Measurements from ENCODE around the gene COBL.
"Not testable (repeated sequence)": the region's sequence is repeated elsewhere in the genome, so short reads cannot be mapped to it uniquely, and the experiment has no call there.

Gene COBL

DNA sequence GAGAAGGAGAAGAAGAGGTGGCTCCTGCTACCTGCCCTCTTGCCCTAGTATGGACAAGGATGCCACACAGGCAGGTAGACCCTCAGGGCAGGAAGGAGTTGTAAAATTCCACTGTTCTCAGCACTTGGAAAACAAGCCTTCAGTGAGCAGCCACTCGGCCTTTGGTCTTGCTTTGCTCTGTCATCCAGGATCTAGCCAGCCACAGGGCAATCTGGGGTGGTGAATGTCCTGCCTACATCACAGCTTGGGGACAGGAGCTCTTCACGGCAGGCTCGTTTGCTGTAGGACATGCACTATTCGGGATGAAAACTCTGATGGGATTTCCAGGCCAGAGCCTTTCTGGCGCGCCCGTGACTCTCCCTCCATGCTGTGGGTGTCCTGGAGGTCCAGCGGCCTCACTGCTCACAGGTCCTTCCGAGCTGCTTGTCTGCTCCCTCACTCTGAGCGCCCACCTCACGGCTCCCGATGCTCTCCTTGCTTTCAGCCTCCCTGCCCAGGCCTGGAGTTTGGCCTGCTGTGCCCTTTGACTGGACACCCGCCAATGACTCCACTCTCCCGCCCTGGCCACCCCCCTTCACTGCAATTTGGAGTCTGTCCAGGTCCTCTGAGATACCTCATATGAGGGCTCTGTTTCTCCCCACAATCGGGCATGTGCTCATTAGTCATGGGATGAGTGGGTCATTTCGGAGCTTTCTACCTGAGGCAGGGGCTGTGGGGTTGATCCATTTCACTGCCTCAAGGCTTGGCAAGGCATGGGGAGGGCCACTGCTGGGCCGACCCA lies 306.7 kb downstream of the COBL start:
- H3K4me3 ChIP-seq (ENCODE audit: low read length in 2 of 2), result no peak overlapping the region
- H3K4me1 ChIP-seq (ENCODE audit: control insufficient read depth, insufficient read depth, low read length), result peaks cover 11% of the 10 kb centered on the region
- H3K9ac ChIP-seq (ENCODE audit: low read length in 2 of 2), result no peak overlapping the region
- no peaks in the 10 kb centered on the region for H3K9me3 ChIP-seq (ENCODE audit: control insufficient read depth in 2 of 2, low read length in 2 of 2)
- H3K36me3 ChIP-seq (ENCODE audit: control insufficient read depth in 2 of 2, insufficient read depth in 2 of 2, low read length in 2 of 2), result no peaks in the 10 kb centered on the region
- no peaks in the 10 kb centered on the region for H3K27me3 ChIP-seq (ENCODE audit: control insufficient read depth in 1 of 2, insufficient read depth in 2 of 2, low read length in 2 of 2)
- H3K27ac ChIP-seq (ENCODE audit: low read length), result no peak overlapping the region

GRCh38 chr7:51007551-51008505 lies 308.8 kb downstream of the COBL start:
- Histone ChIP-seq H3K9ac (ENCODE audit: low read length in 2 of 2) (no peak overlapping the region), H3K9me3 (ENCODE audit: control insufficient read depth in 2 of 2, low read length in 2 of 2) (no peaks in the 10 kb centered on the region), H3K27me3 (ENCODE audit: control insufficient read depth in 1 of 2, insufficient read depth in 2 of 2, low read length in 2 of 2) (no peaks in the 10 kb centered on the region), H3K4me3 (ENCODE audit: low read length in 2 of 2) (no peak overlapping the region), H3K27ac (ENCODE audit: low read length) (no peak overlapping the region), H3K4me1 (ENCODE audit: control insufficient read depth, insufficient read depth, low read length) (peaks cover 11% of the 10 kb centered on the region), H3K36me3 (ENCODE audit: control insufficient read depth in 2 of 2, insufficient read depth in 2 of 2, low read length in 2 of 2) (no peaks in the 10 kb centered on the region)

- H3K4me1 ChIP-seq (ENCODE audit: control insufficient read depth, insufficient read depth, low read length), result peaks cover 11% of the 10 kb centered on the region
- no peak overlapping the region for H3K4me3 ChIP-seq (ENCODE audit: low read length in 2 of 2)
- H3K27me3 ChIP-seq (ENCODE audit: control insufficient read depth in 1 of 2, insufficient read depth in 2 of 2, low read length in 2 of 2), result no peaks in the 10 kb centered on the region
- H3K27ac ChIP-seq (ENCODE audit: low read length), result no peak overlapping the region
- H3K9me3 ChIP-seq (ENCODE audit: control insufficient read depth in 2 of 2, low read length in 2 of 2), result no peaks in the 10 kb centered on the region
- H3K36me3 ChIP-seq (ENCODE audit: control insufficient read depth in 2 of 2, insufficient read depth in 2 of 2, low read length in 2 of 2), result no peaks in the 10 kb centered on the region
- H3K9ac ChIP-seq (ENCODE audit: low read length in 2 of 2), result no peak overlapping the region
Observed at GRCh38 chr7:51006483-51007235, 309.9 kb downstream of the COBL start.

GRCh38 chr7:51005074-51005473 lies 311.5 kb downstream of the COBL start:
- peaks cover 4% of the 10 kb centered on the region for H3K4me1 ChIP-seq (ENCODE audit: control insufficient read depth, insufficient read depth, low read length)
- no peaks in the 10 kb centered on the region for H3K27me3 ChIP-seq (ENCODE audit: control insufficient read depth in 1 of 2, insufficient read depth in 2 of 2, low read length in 2 of 2)
- no peaks in the 10 kb centered on the region for H3K9me3 ChIP-seq (ENCODE audit: control insufficient read depth in 2 of 2, low read length in 2 of 2)
- H3K4me3 ChIP-seq (ENCODE audit: low read length in 2 of 2), result no peak overlapping the region
- H3K36me3 ChIP-seq (ENCODE audit: control insufficient read depth in 2 of 2, insufficient read depth in 2 of 2, low read length in 2 of 2), result no peaks in the 10 kb centered on the region
- no peak overlapping the region for H3K27ac ChIP-seq (ENCODE audit: low read length)
- H3K9ac ChIP-seq (ENCODE audit: low read length in 2 of 2), result no peak overlapping the region

- Histone ChIP-seq H3K4me1 (ENCODE audit: control insufficient read depth, insufficient read depth, low read length) (no peaks in the 10 kb centered on the region), H3K4me3 (ENCODE audit: low read length in 2 of 2) (no peak overlapping the region), H3K27ac (ENCODE audit: low read length) (no peak overlapping the region), H3K9ac (ENCODE audit: low read length in 2 of 2) (no peak overlapping the region), H3K27me3 (ENCODE audit: control insufficient read depth in 1 of 2, insufficient read depth in 2 of 2, low read length in 2 of 2) (no peaks in the 10 kb centered on the region), H3K36me3 (ENCODE audit: control insufficient read depth in 2 of 2, insufficient read depth in 2 of 2, low read length in 2 of 2) (no peaks in the 10 kb centered on the region), H3K9me3 (ENCODE audit: control insufficient read depth in 2 of 2, low read length in 2 of 2) (no peaks in the 10 kb centered on the region)
Observed at GRCh38 chr7:51000956-51001355, 315.7 kb downstream of the COBL start.

- H3K4me3 ChIP-seq (ENCODE audit: low read length in 2 of 2), result no peak overlapping the region
- no peaks in the 10 kb centered on the region for H3K27me3 ChIP-seq (ENCODE audit: control insufficient read depth in 1 of 2, insufficient read depth in 2 of 2, low read length in 2 of 2)
- no peak overlapping the region for H3K9ac ChIP-seq (ENCODE audit: low read length in 2 of 2)
- no peak overlapping the region for H3K27ac ChIP-seq (ENCODE audit: low read length)
- H3K36me3 ChIP-seq (ENCODE audit: control insufficient read depth in 2 of 2, insufficient read depth in 2 of 2, low read length in 2 of 2), result no peaks in the 10 kb centered on the region
- no peaks in the 10 kb centered on the region for H3K9me3 ChIP-seq (ENCODE audit: control insufficient read depth in 2 of 2, low read length in 2 of 2)
- no peaks in the 10 kb centered on the region for H3K4me1 ChIP-seq (ENCODE audit: control insufficient read depth, insufficient read depth, low read length)
Observed at GRCh38 chr7:50994753-50995319, 321.8 kb downstream of the COBL start.

DNA sequence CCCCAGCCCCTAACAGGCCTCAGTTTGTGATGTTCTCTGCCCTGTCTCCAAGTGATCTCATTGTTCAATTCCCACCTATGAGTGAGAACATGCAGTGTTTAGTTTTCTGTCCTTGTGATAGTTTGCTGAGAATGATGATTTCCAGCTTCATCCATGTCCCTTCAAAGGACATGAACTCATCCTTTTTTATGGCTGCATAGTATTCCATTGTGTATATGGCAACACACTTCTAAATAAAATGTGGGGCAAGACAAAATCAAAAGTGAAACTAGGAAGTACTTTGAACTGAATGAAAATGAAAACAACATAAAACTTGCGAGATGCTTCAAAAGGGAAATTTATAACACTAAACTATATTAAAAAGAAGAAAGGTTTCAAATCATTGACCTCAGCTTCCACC lies 326.4 kb downstream of the COBL start:
- not testable (repeated sequence) for H3K27me3 ChIP-seq (ENCODE audit: control insufficient read depth in 1 of 2, insufficient read depth in 2 of 2, low read length in 2 of 2); H3K9ac ChIP-seq (ENCODE audit: low read length in 2 of 2); H3K4me1 ChIP-seq (ENCODE audit: control insufficient read depth, insufficient read depth, low read length); H3K36me3 ChIP-seq (ENCODE audit: control insufficient read depth in 2 of 2, insufficient read depth in 2 of 2, low read length in 2 of 2); H3K4me3 ChIP-seq (ENCODE audit: low read length in 2 of 2); H3K27ac ChIP-seq (ENCODE audit: low read length); H3K9me3 ChIP-seq (ENCODE audit: control insufficient read depth in 2 of 2, low read length in 2 of 2)

DNA sequence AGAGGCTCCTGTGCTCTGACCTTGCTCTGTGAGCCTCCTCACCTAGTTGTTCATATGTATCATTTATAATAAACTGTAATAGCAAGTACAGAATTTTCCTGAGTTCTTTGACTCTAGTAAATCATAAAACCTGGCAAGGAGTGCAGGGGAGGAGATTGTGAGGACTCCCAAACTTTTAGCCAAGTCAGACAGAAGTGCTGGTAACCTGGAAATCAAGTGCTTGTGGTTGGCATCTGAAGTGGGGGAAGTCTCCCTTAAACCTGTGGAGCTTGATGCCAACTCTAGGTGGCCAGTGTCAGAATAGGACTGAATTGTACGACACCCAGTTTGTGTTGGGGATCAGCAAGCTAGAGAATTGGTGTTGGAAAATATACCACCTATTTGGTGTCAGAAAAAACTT lies 327.6 kb downstream of the COBL start:
- Histone ChIP-seq H3K27ac (ENCODE audit: low read length) (no peak overlapping the region), H3K4me1 (ENCODE audit: control insufficient read depth, insufficient read depth, low read length) (no peaks in the 10 kb centered on the region), H3K27me3 (ENCODE audit: control insufficient read depth in 1 of 2, insufficient read depth in 2 of 2, low read length in 2 of 2) (peaks cover 0 to 2% of the 10 kb centered on the region in 2 donors), H3K9me3 (ENCODE audit: control insufficient read depth in 2 of 2, low read length in 2 of 2) (peaks cover 2 to 3% of the 10 kb centered on the region in 2 donors), H3K9ac (ENCODE audit: low read length in 2 of 2) (no peak overlapping the region), H3K4me3 (ENCODE audit: low read length in 2 of 2) (no peak overlapping the region), H3K36me3 (ENCODE audit: control insufficient read depth in 2 of 2, insufficient read depth in 2 of 2, low read length in 2 of 2) (no peaks in the 10 kb centered on the region)

GRCh38 chr7:50988465-50988864 lies 328.1 kb downstream of the COBL start:
- Histone ChIP-seq H3K4me1 (ENCODE audit: control insufficient read depth, insufficient read depth, low read length) (no peaks in the 10 kb centered on the region), H3K9ac (ENCODE audit: low read length in 2 of 2) (no peak overlapping the region), H3K36me3 (ENCODE audit: control insufficient read depth in 2 of 2, insufficient read depth in 2 of 2, low read length in 2 of 2) (no peaks in the 10 kb centered on the region), H3K9me3 (ENCODE audit: control insufficient read depth in 2 of 2, low read length in 2 of 2) (peaks cover 2 to 3% of the 10 kb centered on the region in 2 donors), H3K27ac (ENCODE audit: low read length) (no peak overlapping the region), H3K4me3 (ENCODE audit: low read length in 2 of 2) (no peak overlapping the region), H3K27me3 (ENCODE audit: control insufficient read depth in 1 of 2, insufficient read depth in 2 of 2, low read length in 2 of 2) (peaks cover 0 to 2% of the 10 kb centered on the region in 2 donors)

DNA sequence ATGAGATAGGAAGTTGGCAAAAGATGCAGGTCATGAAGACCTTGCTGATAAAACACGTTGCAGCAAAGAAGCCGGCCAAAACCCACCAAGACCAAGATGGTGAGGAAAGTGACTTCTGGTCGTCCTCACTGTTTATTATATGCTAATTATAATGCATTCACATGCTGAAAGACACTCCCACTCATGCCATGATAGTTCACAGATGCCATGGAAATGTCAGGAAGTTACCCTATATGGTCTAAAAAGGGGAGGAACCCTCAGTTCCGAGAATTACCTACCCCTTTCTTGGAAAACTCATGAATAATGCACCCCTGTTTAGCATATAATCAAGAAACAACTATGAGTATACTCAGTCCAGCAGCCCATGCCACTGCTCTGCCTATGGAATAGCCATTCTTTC lies 331.5 kb downstream of the COBL start:
- H3K4me1 ChIP-seq (ENCODE audit: control insufficient read depth, insufficient read depth, low read length), result no peaks in the 10 kb centered on the region
- H3K27me3 ChIP-seq (ENCODE audit: control insufficient read depth in 1 of 2, insufficient read depth in 2 of 2, low read length in 2 of 2), result peaks cover 0 to 3% of the 10 kb centered on the region in 2 donors
- no peaks in the 10 kb centered on the region for H3K36me3 ChIP-seq (ENCODE audit: control insufficient read depth in 2 of 2, insufficient read depth in 2 of 2, low read length in 2 of 2)
- H3K9me3 ChIP-seq (ENCODE audit: control insufficient read depth in 2 of 2, low read length in 2 of 2), result peaks cover 2 to 3% of the 10 kb centered on the region in 2 donors
- H3K4me3 ChIP-seq (ENCODE audit: low read length in 2 of 2), result no peak overlapping the region
- H3K27ac ChIP-seq (ENCODE audit: low read length), result no peak overlapping the region
- H3K9ac ChIP-seq (ENCODE audit: low read length in 2 of 2), result no peak overlapping the region
